ENCODE data around the gene ATR. TPM values are rescaled to one million over a fixed set of nuclear protein-coding genes. Genes with fewer than 3 reads are reported as not detected.
"Not testable (repeated sequence)": the region's sequence is repeated elsewhere in the genome, so short reads cannot be mapped to it uniquely, and the experiment has no call there.

ATR gene
- total RNA-seq, 2 experiments from 2014 or later = 24.5 to 24.7 TPM

DNA sequence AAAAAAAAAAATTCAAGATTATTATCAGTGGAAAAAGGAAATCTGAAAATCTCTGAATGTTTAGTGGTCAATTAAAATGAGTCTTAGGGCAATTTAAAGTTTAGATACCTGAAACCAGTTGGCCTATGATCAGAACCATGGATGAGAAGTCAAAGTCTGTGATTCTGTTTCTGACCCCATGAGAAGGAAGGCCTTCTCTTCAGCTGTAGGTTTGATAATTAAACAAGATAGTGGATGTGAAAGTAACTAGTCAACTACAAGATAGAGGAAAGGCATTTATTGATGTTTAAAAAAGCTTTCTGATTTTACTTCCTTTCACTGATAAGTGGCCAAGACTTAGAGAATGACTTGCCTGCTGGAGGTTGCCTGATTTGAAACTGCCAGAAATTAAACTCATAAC is 26.4 kb upstream of the ATR start:
- Mint-ChIP-seq H3K4me3 (no peak overlapping the region), H3K9me3 (no peaks in the 10 kb centered on the region), H3K27ac (no peak overlapping the region), H3K27me3 (no peaks in the 10 kb centered on the region), H3K4me1 (no peaks in the 10 kb centered on the region), H3K36me3 (ENCODE audit: low read depth) (no peaks in the 10 kb centered on the region)
- no peak for DNase-seq
- ChIA-PET CTCF (no interaction called here), POLR2A (interaction anchor here (0.7 kb wide), 1 partner anchor 9 kb away, joined by 3 read pairs; no protein-coding TSS in a partner anchor)

DNA sequence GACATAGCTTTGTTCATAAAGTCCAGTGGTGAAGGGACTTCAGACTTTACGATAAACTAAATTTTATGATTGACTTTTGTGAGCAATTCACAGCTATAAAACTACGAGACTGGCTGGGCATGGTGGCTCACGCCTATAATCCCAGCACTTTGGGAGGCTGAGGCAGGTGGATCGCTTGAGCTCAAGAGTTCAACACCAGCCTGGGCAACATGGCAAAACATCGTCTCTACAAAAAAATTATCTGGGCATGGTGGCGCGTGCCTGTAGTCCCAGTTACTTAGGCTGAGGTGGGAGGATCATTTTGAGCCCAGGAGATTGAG is 24.8 kb upstream of the ATR start:
- H3K4me3 Mint-ChIP-seq; DNase-seq; H3K36me3 Mint-ChIP-seq (ENCODE audit: low read depth); POLR2A ChIA-PET; H3K27ac Mint-ChIP-seq; H3K27me3 Mint-ChIP-seq; H3K9me3 Mint-ChIP-seq; CTCF ChIA-PET; H3K4me1 Mint-ChIP-seq: not testable (repeated sequence)

DNA sequence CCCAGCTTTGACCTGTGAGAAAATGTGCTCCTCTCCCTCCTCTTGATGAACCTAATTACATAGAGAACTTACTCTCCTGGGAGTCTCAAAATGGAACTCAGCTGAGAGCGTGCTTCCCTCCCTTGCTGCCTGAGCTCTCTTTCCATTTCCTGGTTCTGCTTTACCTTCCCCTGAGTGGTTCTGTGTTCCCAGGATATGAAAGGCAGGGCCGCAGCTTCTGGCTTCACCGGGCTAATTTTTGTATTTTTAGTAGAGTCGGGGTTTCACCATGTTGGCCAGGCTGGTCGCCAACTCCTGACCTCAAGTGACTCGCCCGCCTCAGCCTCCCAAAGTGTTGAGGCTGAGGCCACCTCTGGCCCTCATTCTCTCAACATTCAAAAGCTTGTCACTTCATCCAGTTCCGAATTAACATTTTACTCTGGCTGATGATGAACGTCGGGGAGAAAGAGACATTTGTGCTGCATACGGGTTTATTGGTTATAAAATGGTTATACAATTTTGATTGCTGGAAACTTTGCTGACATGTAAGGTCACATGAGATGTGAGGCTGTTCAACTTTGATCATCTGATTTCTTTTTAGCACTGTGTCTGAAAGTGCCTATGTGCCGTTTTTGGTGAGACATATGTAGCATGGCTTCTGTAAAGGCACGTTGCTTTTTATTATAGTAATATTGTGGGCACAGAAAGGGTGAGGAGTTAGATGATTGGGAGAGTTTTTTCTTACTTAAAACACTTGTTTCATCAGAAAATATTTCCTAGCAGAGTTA is 24.3 kb upstream of the ATR start:
- Mint-ChIP-seq H3K27me3 (no peaks in the 10 kb centered on the region), H3K4me3 (no peak overlapping the region), H3K4me1 (peaks cover 1% of the 10 kb centered on the region), H3K36me3 (ENCODE audit: low read depth) (no peaks in the 10 kb centered on the region), H3K27ac (no peak overlapping the region), H3K9me3 (no peaks in the 10 kb centered on the region)
- ChIA-PET CTCF (no interaction called here), POLR2A (no interaction called here)
- no peak for DNase-seq

DNA sequence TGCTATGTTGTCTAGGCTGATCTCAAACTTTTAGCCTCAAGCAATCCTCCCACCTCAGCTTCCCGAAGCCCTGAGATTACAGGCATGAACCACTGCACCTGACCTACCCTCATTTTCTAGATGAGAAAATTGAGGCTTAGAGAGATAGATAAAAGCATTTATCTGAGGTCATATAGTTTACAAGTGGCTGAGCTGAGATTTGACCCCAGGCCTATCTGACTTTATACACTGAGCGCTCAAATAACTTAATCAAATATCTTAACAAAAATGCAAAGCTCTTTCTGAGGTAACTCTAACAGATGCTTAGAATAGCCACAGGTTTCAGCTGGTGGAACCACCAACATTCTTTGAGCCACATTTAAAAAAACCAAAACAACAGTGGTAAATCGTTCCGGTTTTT is 23.2 kb upstream of the ATR start:
- DNase-seq = no peak
- peaks cover 6% of the 10 kb centered on the region for H3K4me1 Mint-ChIP-seq
- H3K4me3 Mint-ChIP-seq = no peak overlapping the region
- no peaks in the 10 kb centered on the region for H3K9me3 Mint-ChIP-seq
- POLR2A ChIA-PET = no interaction called here
- CTCF ChIA-PET = no interaction called here
- no peak overlapping the region for H3K27ac Mint-ChIP-seq
- no peaks in the 10 kb centered on the region for H3K27me3 Mint-ChIP-seq
- H3K36me3 Mint-ChIP-seq (ENCODE audit: low read depth) = no peaks in the 10 kb centered on the region

DNA sequence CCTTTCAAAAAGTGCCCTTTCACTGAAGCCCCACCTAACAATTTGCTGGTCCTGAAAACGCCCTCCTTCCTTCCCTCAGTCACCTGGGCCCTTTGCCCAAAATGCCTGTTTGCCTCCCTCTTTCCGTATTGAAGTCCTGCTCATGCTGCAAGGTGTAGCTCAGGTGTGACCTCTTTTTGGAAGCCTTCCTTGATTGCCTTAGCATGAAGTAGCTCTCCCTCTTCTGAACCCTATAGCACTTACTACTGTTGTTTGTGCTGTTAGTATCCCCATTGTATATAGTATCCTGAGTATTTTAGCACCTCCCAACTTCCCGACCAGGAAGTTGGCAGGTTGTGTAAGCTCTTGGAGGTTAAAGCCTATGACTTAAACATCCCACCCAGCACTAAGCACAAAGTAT is 19.4 kb upstream of the ATR start:
- Mint-ChIP-seq H3K27ac (no peak overlapping the region), H3K36me3 (ENCODE audit: low read depth) (no peaks in the 10 kb centered on the region), H3K4me3 (no peak overlapping the region), H3K4me1 (peaks cover 15% of the 10 kb centered on the region), H3K9me3 (no peaks in the 10 kb centered on the region), H3K27me3 (no peaks in the 10 kb centered on the region)
- POLR2A ChIA-PET = interaction anchor here (0.8 to 13.0 kb wide), 2 partner anchors 12 to 19 kb away, joined by 3 to 97 read pairs; partner anchors contain the start of gene ATR
- CTCF ChIA-PET = interaction anchor here (0.6 to 1.5 kb wide), 3 partner anchors 11 to 23 kb away, joined by 3 to 4 read pairs (median 3); partner anchors contain the start of gene ATR
- DNase-seq = no peak

DNA sequence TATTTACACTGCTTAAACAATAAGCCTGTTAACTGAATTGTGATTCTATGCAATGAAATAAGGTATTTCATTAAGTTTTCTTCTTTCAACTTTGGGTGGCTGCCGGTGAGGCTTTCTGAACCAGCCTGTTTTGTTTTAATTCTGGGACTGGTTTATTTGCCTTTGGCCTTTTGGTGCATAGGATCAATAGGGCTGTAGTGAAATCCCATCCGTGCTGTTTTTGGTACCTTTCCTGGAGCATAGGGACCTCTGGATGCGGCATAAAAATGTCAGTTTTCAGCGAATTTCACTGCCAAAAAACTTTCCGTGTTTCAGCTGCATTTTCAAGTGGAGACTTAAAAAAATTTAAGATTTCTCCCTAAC is 18.2 kb upstream of the ATR start:
- CTCF ChIA-PET = interaction anchor here (1.5 kb wide), 1 partner anchor 12 kb away, joined by 4 read pairs; no protein-coding TSS in a partner anchor
- Mint-ChIP-seq H3K27ac (no peak overlapping the region), H3K36me3 (ENCODE audit: low read depth) (no peaks in the 10 kb centered on the region), H3K27me3 (peaks cover 2% of the 10 kb centered on the region), H3K9me3 (no peaks in the 10 kb centered on the region), H3K4me3 (peak overlapping the region; percentile 93), H3K4me1 (peaks cover 15% of the 10 kb centered on the region)
- no peak for DNase-seq
- POLR2A ChIA-PET = interaction anchor here (0.9 to 13.0 kb wide), 3 partner anchors 18 to 405 kb away, joined by 3 to 97 read pairs (median 6); partner anchors contain the start of gene ATR

DNA sequence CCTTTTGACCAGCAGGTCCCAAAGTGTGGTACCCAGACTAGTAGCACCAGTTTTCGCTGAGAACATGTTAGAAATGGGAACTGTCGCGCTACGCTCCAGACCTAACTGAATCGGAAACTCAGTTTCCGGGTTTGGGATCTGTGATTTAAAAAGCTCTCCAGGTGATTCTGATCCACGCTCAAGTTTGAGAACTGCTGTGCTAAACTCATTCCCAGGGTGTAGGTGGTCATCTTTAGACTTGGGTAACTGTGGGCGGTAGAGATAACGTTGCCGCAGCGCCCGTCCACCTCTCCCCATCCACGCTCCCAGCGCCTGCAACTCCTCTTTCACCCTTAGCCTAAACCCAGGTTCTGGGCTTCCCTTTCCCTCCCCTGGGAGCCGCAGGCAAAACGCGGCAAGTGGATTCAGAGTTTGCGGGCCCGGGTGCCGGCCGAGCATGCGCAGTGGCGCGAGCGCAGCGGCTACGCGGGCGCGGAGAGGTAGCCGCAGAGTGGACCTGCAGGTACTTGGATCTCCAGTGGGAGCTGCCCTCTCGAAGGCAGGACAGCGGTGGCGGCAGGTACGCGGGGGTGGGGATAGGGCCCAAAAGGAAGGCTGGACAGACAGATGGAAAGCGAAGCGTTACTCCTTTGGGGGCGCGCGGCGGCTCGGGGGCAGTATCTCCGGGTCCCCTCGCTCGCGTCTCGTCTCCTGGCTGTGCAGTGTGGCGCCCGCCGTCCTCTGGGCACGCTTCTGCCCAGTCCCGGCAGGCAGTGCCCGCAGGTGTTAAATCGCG is 17.6 kb upstream of the ATR start, which contains the start of gene PLS1:
Gene PLS1, plus strand, starts transcription at position 443 of the 775 bp plus-strand sequence. CDS start 67,845 bp downstream, outside the sequence.
- ChIA-PET POLR2A (interaction anchor here (0.9 to 13.0 kb wide), 4 partner anchors 18 to 406 kb away, joined by 3 to 97 read pairs (median 5); partner anchors contain the start of genes ATR and TRPC1), CTCF (no interaction called here)
- H3K9me3 Mint-ChIP-seq = no peaks in the 10 kb centered on the region
- peak within 1 kb of the TSS; percentile 93 for H3K4me3 Mint-ChIP-seq
- peaks cover 15% of the 10 kb centered on the region for H3K4me1 Mint-ChIP-seq
- no peaks in the 10 kb centered on the region for H3K36me3 Mint-ChIP-seq (ENCODE audit: low read depth)
- peak within 1 kb of the TSS; percentile 50 for H3K27ac Mint-ChIP-seq
- H3K27me3 Mint-ChIP-seq = peaks cover 2% of the 10 kb centered on the region
- DNase-seq = peak; percentile 88

DNA sequence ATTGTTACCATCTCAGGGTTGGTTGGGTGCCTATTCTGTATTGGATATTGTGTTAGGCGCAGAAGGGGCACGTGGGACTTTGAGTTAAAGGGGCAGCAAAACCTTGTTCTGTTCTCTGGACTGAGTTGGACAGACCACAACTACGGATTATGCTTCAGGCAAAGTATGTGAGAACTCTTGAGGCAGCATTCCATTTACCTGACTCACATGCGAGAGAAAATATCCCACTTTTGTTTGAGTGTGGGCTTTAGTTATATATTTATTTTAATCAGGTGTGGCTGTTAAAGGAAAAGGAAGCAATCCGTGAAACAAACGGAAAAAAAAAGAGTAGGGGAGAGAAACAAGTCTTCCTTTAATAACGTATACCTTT is 17.0 kb upstream of the ATR start:
- peak overlapping the region; percentile 93 for H3K4me3 Mint-ChIP-seq
- H3K9me3 Mint-ChIP-seq = no peaks in the 10 kb centered on the region
- H3K4me1 Mint-ChIP-seq = peaks cover 15% of the 10 kb centered on the region
- ChIA-PET CTCF (no interaction called here), POLR2A (interaction anchor here (1.6 to 13.0 kb wide), 3 partner anchors 17 to 406 kb away, joined by 4 to 97 read pairs (median 6); partner anchors contain the start of genes ATR and TRPC1)
- DNase-seq = no peak
- H3K27ac Mint-ChIP-seq = no peak overlapping the region
- peaks cover 2% of the 10 kb centered on the region for H3K27me3 Mint-ChIP-seq
- H3K36me3 Mint-ChIP-seq (ENCODE audit: low read depth) = no peaks in the 10 kb centered on the region

DNA sequence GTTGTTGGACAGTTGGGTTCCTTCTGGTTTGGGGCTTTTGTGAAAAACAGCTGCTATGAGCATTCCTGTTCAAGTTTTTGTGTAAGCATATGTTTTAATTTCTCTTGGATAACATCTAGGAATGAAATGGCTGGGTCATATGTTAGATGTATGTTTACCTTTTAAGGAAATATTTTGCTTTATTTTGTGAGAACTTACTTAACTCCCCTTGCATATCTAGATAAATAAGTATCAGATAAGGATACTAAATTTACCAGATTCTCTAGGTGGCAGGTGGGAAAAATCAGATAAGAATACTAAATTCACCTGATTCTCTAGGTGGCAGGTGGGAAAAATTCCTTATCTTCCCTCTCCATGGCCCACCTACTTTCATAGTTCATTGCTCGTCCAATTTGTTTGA is 16.6 kb upstream of the ATR start:
- H3K27ac Mint-ChIP-seq = no peak overlapping the region
- H3K36me3 Mint-ChIP-seq (ENCODE audit: low read depth) = no peaks in the 10 kb centered on the region
- no peaks in the 10 kb centered on the region for H3K9me3 Mint-ChIP-seq
- ChIA-PET POLR2A (interaction anchor here (1.7 to 13.0 kb wide), 2 partner anchors 17 to 129 kb away, joined by 4 to 97 read pairs; partner anchors contain the start of genes ATR and TRPC1), CTCF (interaction anchor here (0.8 kb wide), 1 partner anchor 12 kb away, joined by 4 read pairs; no protein-coding TSS in a partner anchor)
- peaks cover 5% of the 10 kb centered on the region for H3K27me3 Mint-ChIP-seq
- H3K4me1 Mint-ChIP-seq = peaks cover 15% of the 10 kb centered on the region
- no peak for DNase-seq
- H3K4me3 Mint-ChIP-seq = peak overlapping the region; percentile 93

DNA sequence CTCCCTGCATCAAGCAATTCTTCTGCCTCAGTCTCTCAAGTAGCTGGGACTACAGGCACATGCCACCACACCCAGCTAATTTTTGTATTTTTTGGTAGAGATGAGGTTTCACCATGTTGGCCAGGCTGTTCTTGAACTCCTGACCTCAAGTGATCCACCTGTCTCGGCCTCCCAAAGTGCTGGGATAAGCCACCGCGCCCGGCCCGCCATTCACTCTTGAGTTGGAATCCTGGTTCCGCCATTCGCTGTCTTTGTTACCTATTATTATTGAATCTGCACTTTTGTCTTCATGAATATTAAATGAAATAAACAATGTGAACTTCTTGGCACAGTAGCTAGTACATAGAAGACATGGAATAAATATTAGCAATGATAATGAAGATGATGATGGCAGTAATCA is 13.7 kb upstream of the ATR start:
- peaks cover 13% of the 10 kb centered on the region for H3K4me1 Mint-ChIP-seq
- H3K36me3 Mint-ChIP-seq (ENCODE audit: low read depth); H3K27ac Mint-ChIP-seq; H3K9me3 Mint-ChIP-seq; H3K4me3 Mint-ChIP-seq; DNase-seq: not testable (repeated sequence)
- ChIA-PET CTCF (interaction anchor here (0.7 to 1.2 kb wide), 2 partner anchors 10 to 1117 kb away, joined by 3 to 4 read pairs; no protein-coding TSS in a partner anchor), POLR2A (interaction anchor here (13.0 kb wide), 1 partner anchor 14 kb away, joined by 97 read pairs; the partner anchor contains the start of gene ATR)
- peaks cover 13% of the 10 kb centered on the region for H3K27me3 Mint-ChIP-seq

DNA sequence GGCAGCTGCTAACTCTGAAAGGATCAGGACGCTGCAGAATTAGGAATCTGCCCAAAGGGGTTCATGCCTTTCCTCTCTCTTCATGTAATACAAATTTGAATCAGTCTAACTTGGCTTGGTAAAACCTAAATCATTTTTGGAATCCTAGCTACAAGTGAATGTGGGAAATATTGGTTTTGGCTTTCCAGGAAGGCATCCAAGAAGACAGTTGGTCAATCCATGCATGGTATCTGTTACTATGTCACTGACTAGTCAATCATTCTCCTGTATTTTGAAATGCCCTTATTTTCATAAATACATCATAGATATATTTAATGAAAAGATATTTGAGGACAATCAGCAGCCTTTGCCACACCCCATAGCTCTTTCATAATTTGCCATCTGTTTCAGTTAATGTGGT is 10.2 kb upstream of the ATR start:
- Mint-ChIP-seq H3K4me1 (no peaks in the 10 kb centered on the region), H3K27me3 (peaks cover 23% of the 10 kb centered on the region), H3K27ac (no peak overlapping the region), H3K4me3 (no peak overlapping the region), H3K36me3 (ENCODE audit: low read depth) (no peaks in the 10 kb centered on the region), H3K9me3 (no peaks in the 10 kb centered on the region)
- ChIA-PET CTCF (interaction anchor here (0.7 kb wide), 1 partner anchor 29 kb away, joined by 3 read pairs; no protein-coding TSS in a partner anchor), POLR2A (interaction anchor here (13.0 kb wide), 1 partner anchor 10 kb away, joined by 97 read pairs; the partner anchor contains the start of gene ATR)
- no peak for DNase-seq

DNA sequence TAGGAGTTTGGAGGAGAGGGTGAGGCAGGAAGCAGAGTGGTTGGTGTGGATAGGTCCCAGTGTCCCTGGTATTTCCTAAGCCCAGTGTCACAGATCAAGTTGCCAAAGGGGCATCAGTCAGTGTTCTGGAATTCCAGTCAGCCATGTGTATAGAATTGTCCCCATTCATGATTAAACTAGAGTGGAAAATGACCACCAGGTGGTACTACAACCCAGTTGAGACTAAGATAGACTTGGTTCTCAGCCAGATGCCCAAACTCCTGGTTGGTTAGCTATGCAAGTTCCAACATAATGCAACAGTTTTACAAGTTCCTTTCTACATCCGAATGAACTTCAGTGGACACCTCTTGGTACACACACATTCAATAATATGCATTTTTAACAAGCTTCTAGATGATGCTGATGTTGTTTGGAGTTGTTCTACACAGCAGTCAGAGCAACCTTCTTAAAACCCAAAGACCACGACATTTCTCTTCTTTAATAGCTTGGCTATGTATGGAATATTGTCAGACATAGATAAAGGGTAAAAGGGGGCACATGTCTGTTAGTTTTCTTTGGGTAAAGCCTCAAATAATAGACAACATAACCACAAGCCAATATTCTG is 8.4 kb upstream of the ATR start:
- peaks cover 30% of the 10 kb centered on the region for H3K27me3 Mint-ChIP-seq
- DNase-seq = no peak

More for the DNA sequence above, 8.4 kb upstream of the ATR start:
- no peaks in the 10 kb centered on the region for H3K9me3 Mint-ChIP-seq
- POLR2A ChIA-PET = interaction anchor here (13.0 kb wide), 1 partner anchor 8 kb away, joined by 97 read pairs; the partner anchor contains the start of gene ATR
- CTCF ChIA-PET = interaction anchor here (0.7 to 1.9 kb wide), 6 partner anchors 10 to 407 kb away, joined by 3 to 6 read pairs (median 4); no protein-coding TSS in a partner anchor
- no peaks in the 10 kb centered on the region for H3K4me1 Mint-ChIP-seq
- no peaks in the 10 kb centered on the region for H3K36me3 Mint-ChIP-seq (ENCODE audit: low read depth)
- no peak overlapping the region for H3K4me3 Mint-ChIP-seq
- H3K27ac Mint-ChIP-seq = no peak overlapping the region
